Lung (tissue), 12 donors: ENCODE data around the gene IQCE. TPM values are rescaled to one million over a fixed set of nuclear protein-coding genes. Genes with fewer than 3 reads are reported as not detected.

Experiments used
- ATAC-seq: fragments of 200-7000 bp; cut with Tn5 transposase; one replicate; pipeline ENCODE4 v1.9.1; 2020; ENCODE audit warnings: moderate number of reproducible peaks; ENCODE audit not compliant: insufficient read depth, low FRiP score
- DNase-seq, 3 donors: peaks; one replicate each; pipeline ENCODE4 v3.0.0-alpha.2; 2013 to 2017
- H3K27ac ChIP-seq, 2 donors: one replicate each; pipeline ENCODE4 v1.5.1; 2013; ENCODE audit warnings: mild to moderate bottlenecking in 2 of 2, moderate library complexity in 2 of 2, control low read depth in 1 of 2, inconsistent platforms in 1 of 2, low read depth in 1 of 2, low read length in 1 of 2
- H3K27me3 ChIP-seq, 3 donors: one replicate each; pipeline ENCODE4 v1.5.1; 2013; ENCODE audit warnings: low read length in 2 of 3; ENCODE audit not compliant: control insufficient read depth in 3 of 3, insufficient read depth in 3 of 3
- H3K36me3 ChIP-seq, 4 donors: one replicate each; pipeline ENCODE4 v1.5.1; 2013; ENCODE audit warnings: low read length in 4 of 4, mild to moderate bottlenecking in 1 of 4, moderate library complexity in 1 of 4; ENCODE audit not compliant: control insufficient read depth in 4 of 4, insufficient read depth in 4 of 4
- H3K4me1 ChIP-seq, 5 donors: one replicate each; pipeline ENCODE4 v1.5.1; 2013; ENCODE audit warnings: low read length in 5 of 5, mild to moderate bottlenecking in 2 of 5, moderate library complexity in 1 of 5; ENCODE audit not compliant: control insufficient read depth in 5 of 5, insufficient read depth in 5 of 5
- H3K4me3 ChIP-seq: one replicate; pipeline ENCODE4 v1.5.1; 2013; ENCODE audit warnings: mild to moderate bottlenecking, control low read depth, moderate library complexity
- H3K9ac ChIP-seq, 2 donors: one replicate each; pipeline ENCODE4 v1.5.1; 2013; ENCODE audit warnings: low read length in 2 of 2, control low read depth in 1 of 2; ENCODE audit not compliant: insufficient read depth in 1 of 2
- H3K9me3 ChIP-seq, 4 donors: one replicate each; pipeline ENCODE4 v1.5.1; 2013; ENCODE audit warnings: low read length in 3 of 4, mild to moderate bottlenecking in 1 of 4, moderate library complexity in 1 of 4; ENCODE audit not compliant: control insufficient read depth in 4 of 4, insufficient read depth in 3 of 4
- CTCF ChIP-seq: IDR thresholded peaks from 2 replicates; pipeline ENCODE4 v1.5.1; 2012; ENCODE audit warnings: mild to moderate bottlenecking; ENCODE audit errors: control extremely low read depth, extremely low read depth
- WGBS, 2 donors: extraction: QIAGEN DNeasy Blood & Tissue Kit; methylation state at CpG; one replicate each; pipeline ENCODE4 v1.1.7; 2013; 5-methylcytosine and 5-hydroxymethylcytosine counted together
- polyA plus RNA-seq, 2 donors: library from polyadenylated mRNA; stranded (reverse); fragments of 200-250 nt; gene quantifications; one replicate each; pipeline ENCODE4 v1.2.1, GENCODE V29; 2013
- total RNA-seq, 2 donors: library from RNA; depleted of rRNA in 1 of 2; stranded (reverse); fragments of >200 nt in 1 of 2; gene quantifications; one replicate each; pipeline ENCODE4 v1.2.1, GENCODE V29; 2014 to 2021
- donor health status: control.
- donor health status: control.
- donor health status: Bipolar disorder and iron deficiency.
- donor health status: healthy.
- donor health status: DM: yes; HTN: yes; CAD: no.

The IQCE gene
- total and polyA plus RNA-seq, 4 donors = 8.1 to 29.0 (median 16.0) TPM

GRCh38 chr7:2576742-2577491 is 18.1 kb downstream of the IQCE start:
- no peaks in the 10 kb centered on the region for H3K27me3 ChIP-seq
- H3K4me1 ChIP-seq = no peaks in the 10 kb centered on the region
- H3K9ac ChIP-seq = no peak overlapping the region
- H3K4me3 ChIP-seq = no peak overlapping the region
- 93 to 94% methylated on average over 48 to 56 of the region's 56 CpGs for WGBS, 2 donors
- DNase-seq (no peak), ATAC-seq (no peak)
- H3K36me3 ChIP-seq = peaks cover 0 to 32% (median 7%) of the 10 kb centered on the region in 4 donors
- TF ChIP-seq CTCF = no peak
- H3K27ac ChIP-seq = no peak overlapping the region
- H3K9me3 ChIP-seq = no peaks in the 10 kb centered on the region

- WGBS, 2 donors = 95 to 97% methylated on average over 72 to 73 of the region's 73 CpGs
- H3K9me3 ChIP-seq = no peaks in the 10 kb centered on the region
- ATAC-seq (no peak), DNase-seq (no peak)
- no peak overlapping the region for H3K9ac ChIP-seq
- no peaks in the 10 kb centered on the region for H3K27me3 ChIP-seq
- H3K27ac ChIP-seq = no peak overlapping the region
- no peak for TF ChIP-seq CTCF
- no peak overlapping the region for H3K4me3 ChIP-seq
- no peaks in the 10 kb centered on the region for H3K4me1 ChIP-seq
- H3K36me3 ChIP-seq = peaks cover 0 to 30% (median 5%) of the 10 kb centered on the region in 4 donors
These were observed 19.3 kb downstream of the IQCE start for GRCh38 chr7:2577914-2578680.

GRCh38 chr7:2580636-2581035 is 21.9 kb downstream of the IQCE start:
- no peak overlapping the region for H3K4me3 ChIP-seq
- no peak for TF ChIP-seq CTCF
- H3K9me3 ChIP-seq = no peaks in the 10 kb centered on the region
- H3K36me3 ChIP-seq = peaks cover under 1 to 28% (median 7%) of the 10 kb centered on the region in 4 donors
- no peak overlapping the region for H3K9ac ChIP-seq
- no peaks in the 10 kb centered on the region for H3K27me3 ChIP-seq
- DNase-seq (no peak), ATAC-seq (no peak)
- 95 to 99% methylated on average over 8 to 11 of the region's 11 CpGs for WGBS, 2 donors
- no peak overlapping the region for H3K27ac ChIP-seq
- no peaks in the 10 kb centered on the region for H3K4me1 ChIP-seq
